Liver (tissue), 9 donors: Measurements from ENCODE around the gene ADAMTS5. TPM values are rescaled to one million over a fixed set of nuclear protein-coding genes. Genes with fewer than 3 reads are reported as not detected.

ENCODE experiments used
- DNase-seq: peaks from one replicate; pipeline ENCODE4 v3.0.0-alpha.2; 2017; ENCODE audit warnings: low spot score
- H3K27ac ChIP-seq, 2 donors: one replicate each; pipeline ENCODE4 v1.7.0; 2013; ENCODE audit warnings: inconsistent platforms in 2 of 2, low read length in 2 of 2, control low read depth in 1 of 2, low read depth in 1 of 2, mild to moderate bottlenecking in 1 of 2
- H3K27me3 ChIP-seq, 4 donors: one replicate each; pipeline versions ENCODE4 v1.6.1 to v1.7.0; 2013; ENCODE audit warnings: low read length in 3 of 4, inconsistent platforms in 1 of 4, mild to moderate bottlenecking in 1 of 4, moderate library complexity in 1 of 4; ENCODE audit not compliant: control insufficient read depth in 4 of 4, insufficient read depth in 4 of 4
- H3K36me3 ChIP-seq, 4 donors: one replicate each; pipeline versions ENCODE4 v1.6.1 to v1.7.0; 2013; ENCODE audit warnings: low read length in 3 of 4, mild to moderate bottlenecking in 3 of 4, low read depth in 1 of 4, moderate library complexity in 1 of 4; ENCODE audit not compliant: control insufficient read depth in 4 of 4, insufficient read depth in 3 of 4
- H3K4me1 ChIP-seq, 4 donors: one replicate each; pipeline versions ENCODE4 v1.6.1 to v1.7.0; 2013; ENCODE audit warnings: low read length in 3 of 4, mild to moderate bottlenecking in 3 of 4, moderate library complexity in 1 of 4; ENCODE audit not compliant: control insufficient read depth in 4 of 4, insufficient read depth in 4 of 4
- H3K4me3 ChIP-seq, 3 donors: one replicate each; pipeline versions ENCODE4 v1.6.1 to v1.7.0; 2013; ENCODE audit warnings: low read length in 3 of 3, control low read depth in 1 of 3, low read depth in 1 of 3, mild to moderate bottlenecking in 1 of 3
- H3K9ac ChIP-seq, 2 donors: one replicate each; pipeline ENCODE4 v1.7.0; 2013; ENCODE audit warnings: low read length in 2 of 2, mild to moderate bottlenecking in 2 of 2, moderate library complexity in 2 of 2, control low read depth in 1 of 2, low read depth in 1 of 2
- H3K9me3 ChIP-seq, 4 donors: one replicate each; pipeline versions ENCODE4 v1.6.1 to v1.7.0; 2013; ENCODE audit warnings: low read length in 3 of 4; ENCODE audit not compliant: control insufficient read depth in 4 of 4
- ATF3 ChIP-seq: IDR thresholded peaks from 2 replicates; pipeline ENCODE4 v1.6.1; 2016; ENCODE audit warnings: antibody characterized with exemption
- CTCF ChIP-seq: fragments of 150-350 bp; IDR thresholded peaks from 2 replicates; pipeline ENCODE4 v1.5.1; 2017; ENCODE audit warnings: improper control_type of control experiment, low read depth, low read length; ENCODE audit not compliant: missing input control
- EGR1 ChIP-seq, 2 donors: IDR thresholded peaks; 2 replicates each; pipeline ENCODE4 v1.6.1; 2016 to 2018; ENCODE audit warnings: antibody characterized with exemption in 2 of 2, low read depth in 2 of 2
- FOXA1 ChIP-seq: IDR thresholded peaks from 2 replicates; pipeline ENCODE4 v1.6.1; 2016; ENCODE audit warnings: antibody characterized with exemption
- FOXA2 ChIP-seq: IDR thresholded peaks from 2 replicates; pipeline ENCODE4 v1.6.1; 2016; ENCODE audit warnings: antibody characterized with exemption
- GABPA ChIP-seq, 2 donors: IDR thresholded peaks in 1 of 2; conservative IDR thresholded peaks in 1 of 2; 2 replicates each; pipeline ENCODE4 v1.6.1; 2016; ENCODE audit warnings: antibody characterized with exemption in 2 of 2, mild to moderate bottlenecking in 1 of 2, moderate library complexity in 1 of 2
- HNF4A ChIP-seq, 2 donors: conservative IDR thresholded peaks; 2 replicates each; pipeline ENCODE4 v1.6.1; 2016; ENCODE audit warnings: antibody characterized with exemption in 2 of 2, mild to moderate bottlenecking in 2 of 2
- HNF4G ChIP-seq: IDR thresholded peaks from 2 replicates; pipeline ENCODE4 v1.6.1; 2016; ENCODE audit warnings: antibody characterized with exemption
- JUND ChIP-seq, 2 donors: IDR thresholded peaks; 2 replicates each; pipeline ENCODE4 v1.6.1; 2016; ENCODE audit warnings: antibody characterized with exemption in 2 of 2
- MAX ChIP-seq: IDR thresholded peaks from 2 replicates; pipeline ENCODE4 v1.6.1; 2016; ENCODE audit warnings: antibody characterized with exemption
- NR2F2 ChIP-seq: IDR thresholded peaks from 2 replicates; pipeline ENCODE4 v1.6.1; 2016; ENCODE audit warnings: antibody characterized with exemption
- REST ChIP-seq: IDR thresholded peaks from 2 replicates; pipeline ENCODE4 v1.6.1; 2016; ENCODE audit warnings: antibody characterized with exemption, mild to moderate bottlenecking
- RXRA ChIP-seq, 2 donors: IDR thresholded peaks; 2 replicates each; pipeline ENCODE4 v1.6.1; 2017 to 2018; ENCODE audit warnings: antibody characterized with exemption in 2 of 2, mild to moderate bottlenecking in 1 of 2
- SP1 ChIP-seq: IDR thresholded peaks from 2 replicates; pipeline ENCODE4 v1.6.1; 2018; ENCODE audit warnings: antibody characterized with exemption, mild to moderate bottlenecking
- TAF1 ChIP-seq: conservative IDR thresholded peaks from 2 replicates; pipeline ENCODE4 v1.6.1; 2016; ENCODE audit warnings: antibody characterized with exemption, mild to moderate bottlenecking
- YY1 ChIP-seq: IDR thresholded peaks from 2 replicates; pipeline ENCODE4 v1.6.1; 2016; ENCODE audit warnings: antibody characterized with exemption, mild to moderate bottlenecking
- ZBTB33 ChIP-seq: IDR thresholded peaks from 2 replicates; pipeline ENCODE4 v1.6.1; 2016; ENCODE audit warnings: antibody characterized with exemption
- WGBS: extraction: QIAGEN DNeasy Blood & Tissue Kit; methylation state at CpG from one replicate; pipeline ENCODE4 v1.1.7; 2013; 5-methylcytosine and 5-hydroxymethylcytosine counted together
- polyA plus RNA-seq, 2 donors: library from polyadenylated mRNA; stranded (reverse) in 1 of 2; unstranded in 1 of 2; fragments of 200-250 nt in 1 of 2; fragments of >200 nt in 1 of 2; fragmentation: Nextera tagmentation in 1 of 2; extraction: Ambion mirVana in 1 of 2; gene quantifications; one replicate each; pipeline versions ENCODE4 v1.2.1 to v1.2.3, GENCODE V29; 2013 to 2015
- total RNA-seq, 2 donors: library from RNA; depleted of rRNA; stranded (reverse); fragments of >200 nt; gene quantifications; one replicate each; pipeline ENCODE4 v1.2.3, GENCODE V29; 2014
- donor health status: healthy.
- donor health status: healthy.
- donor health status: healthy.
- donor health status: healthy.
- donor health status: healthy.

Gene ADAMTS5
- total and polyA plus RNA-seq, 4 donors: 0.43 to 2.5 (median 0.70) TPM

- no peak for DNase-seq
- Histone ChIP-seq H3K4me1 (no peaks in the 10 kb centered on the region), H3K9me3 (peaks cover 0 to 2% (median 0%) of the 10 kb centered on the region in 4 donors), H3K27me3 (no peaks in the 10 kb centered on the region), H3K36me3 (no peaks in the 10 kb centered on the region), H3K4me3 (no peak overlapping the region), H3K27ac (no peak overlapping the region), H3K9ac (no peak overlapping the region)
- TF ChIP-seq NR2F2 (no peak), YY1 (no peak), EGR1 (IDR thresholded peaks at IDR 0.05; ENCODE audit: low read depth in 2 of 2) (no peak), ZBTB33 (no peak), TAF1 (no peak), GABPA (IDR thresholded peaks at IDR 0.05 in 1 of 2, conservative IDR thresholded peaks at IDR 0.05 in 1 of 2) (no peak), HNF4G (no peak), REST (no peak), HNF4A (conservative IDR thresholded peaks at IDR 0.05) (no peak), JUND (IDR thresholded peaks at IDR 0.05) (no peak), SP1 (no peak), FOXA2 (no peak), FOXA1 (no peak), RXRA (IDR thresholded peaks at IDR 0.05) (no peak), MAX (no peak)
- 73% methylated on average over 5 of the region's 5 CpGs for WGBS
These were observed 16.7 kb upstream of the ADAMTS5 start for GRCh38 chr21:26983576-26983975.

GRCh38 chr21:26982767-26983166, 15.9 kb upstream of the ADAMTS5 start:
- H3K4me3 ChIP-seq: no peak overlapping the region
- no peaks in the 10 kb centered on the region for H3K27me3 ChIP-seq
- 86% methylated on average over 2 of the region's 2 CpGs for WGBS
- H3K36me3 ChIP-seq: no peaks in the 10 kb centered on the region
- H3K9me3 ChIP-seq: no peaks in the 10 kb centered on the region
- no peaks in the 10 kb centered on the region for H3K4me1 ChIP-seq
- TF ChIP-seq EGR1 (IDR thresholded peaks at IDR 0.05; ENCODE audit: low read depth in 2 of 2) (no peak), FOXA2 (no peak), HNF4G (no peak), MAX (no peak), TAF1 (no peak), CTCF (no peak), REST (no peak), ATF3 (no peak), FOXA1 (no peak)
- H3K9ac ChIP-seq: no peak overlapping the region
- no peak for DNase-seq
- H3K27ac ChIP-seq: no peak overlapping the region
